MM.1S (cell line): ENCODE results near the gene EGF.

ENCODE experiments used
- CTCF ChIP-seq: fragments of 300-600 bp; sonication (generic); IDR thresholded peaks from 2 replicates; pipeline ENCODE4 v1.5.1; 2016; ENCODE audit warnings: antibody characterized with exemption, low read length, mixed read lengths
- EZH2 ChIP-seq: fragments of 300-600 bp; sonication (generic); optimal IDR thresholded peaks from 2 replicates; pipeline ENCODE3; 2017; ENCODE audit warnings: low read depth, mild to moderate bottlenecking, antibody characterized with exemption, low read length, mixed read lengths

GRCh38 chr4:109993116-109993515 lies 80.4 kb downstream of the EGF start:
- TF ChIP-seq CTCF: no peak
- TF ChIP-seq EZH2: no peak
